ENCODE results near the gene NHSL2. TPM values are rescaled to one million over a fixed set of nuclear protein-coding genes. Genes with fewer than 3 reads are reported as not detected.

The NHSL2 gene
- total and polyA plus RNA-seq, 2 experiments from 2014 or later: 4.7 to 9.5 TPM

- TF ChIP-seq EZH2phosphoT487 (IDR thresholded peaks at IDR 0.05; ENCODE audit: unreplicated experiment) (no peak), REST (IDR thresholded peaks at IDR 0.05; ENCODE audit: unreplicated experiment) (no peak), POLR2AphosphoS5 (IDR thresholded peaks at IDR 0.05; ENCODE audit: low read depth) (no peak), JUNB (IDR thresholded peaks at IDR 0.05; ENCODE audit: unreplicated experiment) (no peak)
Observed at GRCh38 chrX:72128183-72128834, 217.7 kb downstream of the NHSL2 start (continued).

GRCh38 chrX:72128881-72129280 is 218.2 kb downstream of the NHSL2 start:
- Histone ChIP-seq H3K9me2 (ENCODE audit: insufficient read depth) (no peaks in the 10 kb centered on the region), H3K4me3 (no peak overlapping the region), H2AFZ (no peak overlapping the region), H3K36me3 (ENCODE audit: insufficient read depth) (no peaks in the 10 kb centered on the region), H3F3A (replicated peaks; ENCODE audit: low read depth) (no peaks in the 10 kb centered on the region), H3K27me3 (ENCODE audit: insufficient read depth) (peaks cover 49% of the 10 kb centered on the region), H3K4me1 (ENCODE audit: insufficient read depth) (peaks cover 9% of the 10 kb centered on the region), H4K20me1 (replicated peaks; ENCODE audit: insufficient read depth) (no peaks in the 10 kb centered on the region), H3K27ac (ENCODE audit: low read depth) (no peak overlapping the region), H3K4me2 (no peak overlapping the region), H3K79me2 (replicated peaks; ENCODE audit: insufficient read depth) (no peaks in the 10 kb centered on the region)
- no peak overlapping the region for H3K27ac Mint-ChIP-seq
- no peak for TF ChIP-seq CREB1 (CRISPR knock-in tag; IDR thresholded peaks at IDR 0.05; ENCODE audit: low read depth)
- TF ChIP-seq CTCF (conservative IDR thresholded peaks at IDR 0.05; ENCODE audit: low read depth in 2 of 2): peak; percentile 49 to 59
- peaks cover 24% of the 10 kb centered on the region for H3K36me3 Mint-ChIP-seq (ENCODE audit: low read depth)
- peaks cover 48% of the 10 kb centered on the region for H3K27me3 Mint-ChIP-seq (ENCODE audit: insufficient read depth, low read depth, poor library complexity)
- DNase-seq (ENCODE audit: low spot score) (peak; percentile 58), ATAC-seq (peak; percentile 20)
- no peak overlapping the region for H3K4me3 Mint-ChIP-seq
- H3K4me1 Mint-ChIP-seq: peaks cover 40% of the 10 kb centered on the region
- H3K9me3 Mint-ChIP-seq: peaks cover 17% of the 10 kb centered on the region

- H3K79me2 ChIP-seq (replicated peaks; ENCODE audit: insufficient read depth): no peaks in the 10 kb centered on the region
- H3F3A ChIP-seq (replicated peaks; ENCODE audit: low read depth): no peaks in the 10 kb centered on the region
- no peak overlapping the region for H2AFZ ChIP-seq
- no peak overlapping the region for H3K27ac ChIP-seq (ENCODE audit: low read depth)
- Mint-ChIP-seq H3K4me3 (no peak overlapping the region), H3K9me3 (peaks cover 17% of the 10 kb centered on the region), H3K4me1 (peaks cover 32% of the 10 kb centered on the region), H3K36me3 (ENCODE audit: low read depth) (peaks cover 24% of the 10 kb centered on the region), H3K27me3 (ENCODE audit: insufficient read depth, low read depth, poor library complexity) (peaks cover 48% of the 10 kb centered on the region), H3K27ac (no peak overlapping the region)
- H3K9me2 ChIP-seq (ENCODE audit: insufficient read depth): no peaks in the 10 kb centered on the region
- DNase-seq (ENCODE audit: low spot score) (no peak), ATAC-seq (no peak)
- H3K4me3 ChIP-seq: no peak overlapping the region
- no peak overlapping the region for H3K4me2 ChIP-seq
- no peaks in the 10 kb centered on the region for H4K20me1 ChIP-seq (replicated peaks; ENCODE audit: insufficient read depth)
- peaks cover 49% of the 10 kb centered on the region for H3K27me3 ChIP-seq (ENCODE audit: insufficient read depth)
- no peaks in the 10 kb centered on the region for H3K36me3 ChIP-seq (ENCODE audit: insufficient read depth)
- peaks cover 9% of the 10 kb centered on the region for H3K4me1 ChIP-seq (ENCODE audit: insufficient read depth)
- TF ChIP-seq STAT1 (IDR thresholded peaks at IDR 0.05; ENCODE audit: unreplicated experiment): no peak
- TF ChIP-seq CTCF (conservative IDR thresholded peaks at IDR 0.05; ENCODE audit: low read depth in 2 of 2): no peak
- TF ChIP-seq ETS1 (IDR thresholded peaks at IDR 0.05): no peak
- TF ChIP-seq NANOG (IDR thresholded peaks at IDR 0.05; ENCODE audit: borderline replicate concordance): no peak
Observed at GRCh38 chrX:72129661-72130060, 219.0 kb downstream of the NHSL2 start.

All from GM23338 (cell line).